Measurements from ENCODE around the gene CLMP.

The CLMP gene

DNA sequence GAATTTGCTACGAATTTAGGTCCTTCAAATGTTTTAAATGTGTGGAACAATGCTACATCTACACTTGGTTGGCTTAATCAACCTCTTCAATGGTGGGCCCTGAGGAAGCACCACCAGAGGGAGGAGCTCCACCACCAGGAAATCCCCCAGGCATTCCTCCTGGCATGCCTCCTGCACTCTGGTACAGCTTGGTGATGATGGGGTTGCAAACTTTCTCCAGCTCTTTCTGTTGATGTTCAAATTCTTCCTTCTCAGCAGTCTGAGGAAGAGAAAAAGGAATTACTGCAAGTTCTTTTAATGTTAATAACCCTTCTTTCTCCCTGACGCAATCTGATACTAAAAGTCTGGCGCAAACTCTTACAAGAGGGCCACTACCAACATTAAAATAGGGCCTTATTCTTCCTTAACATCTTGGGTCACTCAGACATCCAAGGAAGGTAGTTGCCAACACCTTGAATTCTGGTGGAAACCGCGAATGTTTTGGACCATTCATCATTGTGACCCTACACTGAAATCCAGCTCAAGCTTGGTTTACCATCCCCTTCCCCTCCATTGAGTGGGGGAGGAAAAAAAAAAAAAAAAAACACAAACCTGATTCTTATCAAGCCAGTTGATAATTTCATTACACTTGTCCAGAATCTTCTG is 137.3 kb downstream of the CLMP start:
- Histone ChIP-seq H3K9me3 (ENCODE audit: low read length) (no peaks in the 10 kb centered on the region), H3K4me1 (ENCODE audit: insufficient read depth, low read length) (peaks cover 40% of the 10 kb centered on the region), H3K4me3 (ENCODE audit: low read depth in 1 of 2, low read length in 2 of 2) (no peak overlapping the region), H3K36me3 (ENCODE audit: insufficient read depth, low read length) (peaks cover 70% of the 10 kb centered on the region), H3K27ac (ENCODE audit: low read depth, low read length) (no peak overlapping the region), H3K9ac (ENCODE audit: low read length) (no peak overlapping the region), H3K27me3 (ENCODE audit: control insufficient read depth in 1 of 2, insufficient read depth in 2 of 2, low read length in 2 of 2) (no peaks in the 10 kb centered on the region)

DNA sequence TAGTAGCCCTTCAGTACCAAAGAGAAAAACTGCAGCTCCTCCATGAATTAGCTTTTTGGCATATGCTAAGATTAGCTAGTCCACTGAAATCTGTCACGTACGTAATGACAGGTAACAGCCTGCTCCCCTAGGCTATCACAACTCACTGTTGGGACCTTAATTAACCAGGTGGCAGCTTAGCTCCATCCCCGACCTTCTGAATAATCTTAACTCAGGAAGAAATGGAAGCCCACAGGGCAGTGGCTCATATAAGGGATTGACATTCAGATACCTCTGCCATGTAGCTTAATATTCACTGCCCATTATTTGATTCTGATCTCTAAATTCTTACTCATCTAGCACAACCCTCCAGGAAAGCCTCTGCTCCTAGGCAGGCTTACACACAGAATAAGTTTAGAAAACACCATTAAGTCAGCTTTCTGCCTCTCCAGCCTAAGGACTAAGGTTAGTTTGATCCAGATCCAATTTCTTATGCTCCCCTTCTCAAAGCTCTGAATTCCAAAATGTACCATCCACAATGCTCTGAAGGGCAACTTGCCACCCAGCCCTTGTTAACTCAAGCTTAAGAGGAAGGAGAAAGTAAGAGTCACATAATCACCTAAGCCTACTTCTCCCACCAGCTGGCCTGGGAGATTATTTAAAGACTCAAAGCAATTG is 138.1 kb downstream of the CLMP start:
- Histone ChIP-seq H3K27ac (ENCODE audit: low read depth, low read length) (no peak overlapping the region), H3K36me3 (ENCODE audit: insufficient read depth, low read length) (peaks cover 70% of the 10 kb centered on the region), H3K9me3 (ENCODE audit: low read length) (no peaks in the 10 kb centered on the region), H3K9ac (ENCODE audit: low read length) (no peak overlapping the region), H3K4me3 (ENCODE audit: low read depth in 1 of 2, low read length in 2 of 2) (no peak overlapping the region), H3K4me1 (ENCODE audit: insufficient read depth, low read length) (peaks cover 40% of the 10 kb centered on the region), H3K27me3 (ENCODE audit: control insufficient read depth in 1 of 2, insufficient read depth in 2 of 2, low read length in 2 of 2) (no peaks in the 10 kb centered on the region)

DNA sequence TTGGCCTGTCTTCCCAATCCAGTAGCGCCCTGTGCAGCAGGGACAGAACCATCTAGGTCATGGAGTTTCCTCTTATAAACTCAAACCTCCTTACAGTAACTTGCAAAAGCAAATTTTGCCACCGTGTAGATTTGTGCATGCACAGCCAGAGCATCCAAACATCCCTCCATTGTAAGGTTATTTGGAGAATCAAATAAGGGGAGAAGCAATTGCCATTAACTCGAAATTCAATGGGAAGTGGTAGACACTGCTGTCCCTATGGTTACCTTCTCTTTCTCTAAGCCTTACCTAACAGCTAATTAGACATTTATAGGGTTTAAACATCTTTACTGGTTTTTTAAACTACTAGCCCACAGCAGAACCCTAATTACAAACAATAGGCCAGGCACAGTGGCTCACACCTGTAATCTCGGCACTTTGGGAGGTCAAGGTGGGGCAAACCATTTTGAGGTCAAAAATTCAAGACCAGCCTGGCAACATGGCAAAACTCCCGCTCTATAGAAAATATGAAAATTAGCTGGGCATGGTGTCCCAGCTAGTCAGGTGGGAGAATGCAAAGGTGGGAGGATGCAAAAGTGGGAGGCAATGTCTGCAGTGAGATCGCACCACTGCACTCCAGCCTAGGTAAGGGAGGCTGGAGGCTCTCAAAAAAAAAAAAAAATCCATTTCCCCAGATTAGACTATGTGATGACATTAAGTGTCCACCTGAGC is 139.7 kb downstream of the CLMP start:
- H3K9ac ChIP-seq (ENCODE audit: low read length), result no peak overlapping the region
- no peak overlapping the region for H3K4me3 ChIP-seq (ENCODE audit: low read depth in 1 of 2, low read length in 2 of 2)
- peaks cover 33% of the 10 kb centered on the region for H3K4me1 ChIP-seq (ENCODE audit: insufficient read depth, low read length)
- H3K27me3 ChIP-seq (ENCODE audit: control insufficient read depth in 1 of 2, insufficient read depth in 2 of 2, low read length in 2 of 2), result no peaks in the 10 kb centered on the region
- no peak overlapping the region for H3K27ac ChIP-seq (ENCODE audit: low read depth, low read length)
- peaks cover 63% of the 10 kb centered on the region for H3K36me3 ChIP-seq (ENCODE audit: insufficient read depth, low read length)
- no peaks in the 10 kb centered on the region for H3K9me3 ChIP-seq (ENCODE audit: low read length)

DNA sequence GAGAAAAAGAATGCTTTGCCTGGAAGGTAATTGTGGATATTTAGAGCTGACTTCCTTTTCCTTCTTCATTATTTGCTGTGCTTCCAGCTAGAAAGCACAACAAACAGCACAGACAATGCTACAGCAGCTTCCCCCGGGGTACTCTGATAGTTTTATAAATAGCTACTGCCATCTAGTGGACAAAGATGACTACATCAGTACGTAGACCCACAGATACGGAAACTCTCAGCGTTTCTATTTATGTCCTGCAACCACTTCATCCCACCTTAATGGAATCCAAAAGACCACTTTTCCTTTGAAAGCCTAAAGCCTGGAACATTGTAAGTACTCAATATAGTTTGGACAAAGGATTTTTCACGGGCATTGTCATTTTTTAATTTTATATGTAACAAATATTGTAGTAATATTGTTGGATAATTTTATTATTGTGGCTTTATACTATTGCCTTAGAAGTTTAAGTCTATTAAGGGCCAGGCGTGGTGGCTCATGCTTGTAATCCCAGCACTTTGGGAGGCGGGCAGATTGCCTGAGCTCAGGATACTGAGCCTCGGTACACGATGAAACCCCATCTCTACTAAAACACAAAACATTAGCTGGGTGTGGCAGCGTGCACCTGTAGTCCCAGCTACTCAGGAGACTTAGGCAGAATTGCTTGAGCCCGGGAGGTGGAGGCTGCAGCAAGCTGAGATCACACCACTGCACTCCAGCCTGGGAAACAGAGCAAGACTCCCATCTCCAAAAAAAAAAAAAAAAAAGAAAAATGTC is 140.6 kb downstream of the CLMP start:
- Histone ChIP-seq H3K9ac (ENCODE audit: low read length) (no peak overlapping the region), H3K4me1 (ENCODE audit: insufficient read depth, low read length) (peaks cover 24% of the 10 kb centered on the region)

DNA sequence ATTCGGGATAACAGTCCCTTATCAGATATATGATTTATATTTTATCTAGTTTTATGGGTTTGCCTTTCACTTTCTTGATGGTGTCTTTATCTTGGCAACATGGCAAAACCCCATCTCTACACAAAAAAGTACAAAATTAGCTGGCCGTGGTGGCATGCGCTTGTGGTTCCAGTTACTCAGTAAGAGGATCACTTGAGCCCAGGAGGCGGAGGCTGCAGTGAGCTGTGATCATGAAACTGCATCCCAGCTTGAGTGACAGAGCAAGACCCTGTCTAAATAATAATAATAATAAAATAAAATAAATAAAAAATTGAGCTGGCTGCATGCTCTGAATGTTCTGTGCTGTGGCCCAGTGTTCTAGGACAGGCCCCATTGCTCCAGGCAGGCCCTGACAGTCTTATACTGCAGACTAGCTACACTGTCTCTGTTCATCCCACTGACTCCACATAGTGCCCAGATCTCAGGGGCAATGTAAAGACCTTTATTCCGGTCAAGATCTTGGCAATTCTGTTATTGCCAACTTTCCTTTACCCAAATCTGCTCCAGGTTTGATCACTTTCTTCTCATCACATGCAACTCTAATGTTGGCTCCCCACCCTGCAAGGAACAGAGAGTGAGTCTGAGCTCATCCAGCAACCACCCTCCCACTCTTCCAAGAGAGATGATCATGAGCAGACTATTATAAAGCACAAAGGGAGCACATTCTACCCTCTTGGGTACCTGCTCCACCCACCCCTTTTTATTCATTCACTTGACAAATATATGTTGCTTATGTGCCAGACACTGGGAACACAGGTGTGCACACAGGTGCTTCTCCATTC is 141.9 kb downstream of the CLMP start:
- Histone ChIP-seq H3K36me3 (ENCODE audit: insufficient read depth, low read length) (peaks cover 40% of the 10 kb centered on the region), H3K9me3 (ENCODE audit: low read length) (no peaks in the 10 kb centered on the region)

More for the DNA sequence above, 140.6 kb downstream of the CLMP start:
- Histone ChIP-seq H3K27me3 (ENCODE audit: control insufficient read depth in 1 of 2, insufficient read depth in 2 of 2, low read length in 2 of 2) (no peaks in the 10 kb centered on the region), H3K36me3 (ENCODE audit: insufficient read depth, low read length) (peaks cover 54% of the 10 kb centered on the region), H3K27ac (ENCODE audit: low read depth, low read length) (no peak overlapping the region), H3K9me3 (ENCODE audit: low read length) (no peaks in the 10 kb centered on the region), H3K4me3 (ENCODE audit: low read depth in 1 of 2, low read length in 2 of 2) (no peak overlapping the region)

DNA sequence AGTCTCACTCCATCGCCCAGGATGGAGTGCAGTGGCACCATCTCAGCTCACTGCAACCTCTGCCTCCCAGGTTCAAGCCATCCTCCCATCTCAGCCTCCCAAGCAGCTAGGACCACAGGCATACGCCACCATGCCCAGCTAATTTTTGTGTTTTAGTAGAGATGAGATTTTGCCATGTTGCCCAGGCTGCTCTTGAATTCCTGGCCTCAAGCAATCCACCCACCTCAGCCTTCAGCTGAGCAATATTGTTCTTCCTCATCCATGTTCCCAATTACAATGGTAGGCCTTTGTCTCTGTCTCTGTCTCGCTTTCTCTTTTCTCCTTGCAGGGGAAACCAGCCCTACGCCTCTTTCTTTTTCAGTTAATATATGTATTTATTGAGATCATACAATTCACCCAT is 143.4 kb downstream of the CLMP start:
- no peaks in the 10 kb centered on the region for H3K9me3 ChIP-seq (ENCODE audit: low read length)

More for the DNA sequence above, 141.9 kb downstream of the CLMP start:
- H3K4me3 ChIP-seq (ENCODE audit: low read depth in 1 of 2, low read length in 2 of 2), result no peak overlapping the region
- no peak overlapping the region for H3K9ac ChIP-seq (ENCODE audit: low read length)
- no peak overlapping the region for H3K27ac ChIP-seq (ENCODE audit: low read depth, low read length)
- H3K27me3 ChIP-seq (ENCODE audit: control insufficient read depth in 1 of 2, insufficient read depth in 2 of 2, low read length in 2 of 2), result no peaks in the 10 kb centered on the region
- H3K4me1 ChIP-seq (ENCODE audit: insufficient read depth, low read length), result peaks cover 11% of the 10 kb centered on the region

DNA sequence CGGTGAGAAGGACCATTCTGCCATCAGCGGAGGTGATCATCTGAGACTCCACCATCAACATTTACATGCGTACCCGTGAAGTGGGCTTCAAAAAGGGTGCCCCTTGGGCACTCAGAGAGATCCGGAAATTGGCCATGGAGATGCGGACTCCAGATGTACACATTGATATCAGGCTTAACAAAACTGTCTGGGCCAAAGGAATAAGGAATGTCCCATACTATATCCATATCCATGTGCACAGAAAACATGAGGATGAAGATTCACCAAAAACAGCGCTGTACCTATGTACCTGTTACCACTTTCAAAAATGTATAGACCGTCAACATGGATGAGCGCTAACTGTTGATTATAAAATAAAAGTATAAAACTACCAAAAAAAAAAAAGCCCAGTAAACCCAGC is 143.9 kb downstream of the CLMP start:
- H3K9ac ChIP-seq (ENCODE audit: low read length), result no peak overlapping the region
- H3K4me3 ChIP-seq (ENCODE audit: low read depth in 1 of 2, low read length in 2 of 2), result no peak overlapping the region
- no peaks in the 10 kb centered on the region for H3K9me3 ChIP-seq (ENCODE audit: low read length)
- H3K4me1 ChIP-seq (ENCODE audit: insufficient read depth, low read length), result no peaks in the 10 kb centered on the region
- H3K27ac ChIP-seq (ENCODE audit: low read depth, low read length), result no peak overlapping the region
- H3K36me3 ChIP-seq (ENCODE audit: insufficient read depth, low read length), result peaks cover 21% of the 10 kb centered on the region
- no peaks in the 10 kb centered on the region for H3K27me3 ChIP-seq (ENCODE audit: control insufficient read depth in 1 of 2, insufficient read depth in 2 of 2, low read length in 2 of 2)

More for the DNA sequence above, 143.4 kb downstream of the CLMP start:
- no peak overlapping the region for H3K9ac ChIP-seq (ENCODE audit: low read length)
- H3K4me1 ChIP-seq (ENCODE audit: insufficient read depth, low read length), result no peaks in the 10 kb centered on the region
- H3K36me3 ChIP-seq (ENCODE audit: insufficient read depth, low read length), result peaks cover 25% of the 10 kb centered on the region
- H3K4me3 ChIP-seq (ENCODE audit: low read depth in 1 of 2, low read length in 2 of 2), result no peak overlapping the region
- no peak overlapping the region for H3K27ac ChIP-seq (ENCODE audit: low read depth, low read length)
- no peaks in the 10 kb centered on the region for H3K27me3 ChIP-seq (ENCODE audit: control insufficient read depth in 1 of 2, insufficient read depth in 2 of 2, low read length in 2 of 2)

DNA sequence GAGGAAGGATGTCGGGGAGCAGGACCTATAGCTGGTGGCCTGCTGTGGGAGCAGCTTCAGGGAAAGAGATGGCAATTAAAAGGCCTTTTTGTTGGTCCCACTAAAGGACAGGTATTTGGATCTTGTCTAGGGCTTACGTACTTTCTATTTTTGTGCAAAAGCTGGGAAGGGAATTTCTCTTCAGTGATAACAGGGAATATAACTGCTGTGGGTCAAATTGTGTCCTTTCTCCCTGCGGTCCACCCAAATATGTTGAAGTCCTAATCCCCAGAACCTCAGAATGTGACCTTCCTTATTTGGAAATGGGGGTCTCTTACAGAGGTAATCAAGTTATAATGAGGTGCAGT is 147.1 kb downstream of the CLMP start:
- H3K9me3 ChIP-seq (ENCODE audit: low read length), result no peaks in the 10 kb centered on the region
- no peaks in the 10 kb centered on the region for H3K4me1 ChIP-seq (ENCODE audit: insufficient read depth, low read length)
- no peak overlapping the region for H3K27ac ChIP-seq (ENCODE audit: low read depth, low read length)
- no peaks in the 10 kb centered on the region for H3K36me3 ChIP-seq (ENCODE audit: insufficient read depth, low read length)
- no peak overlapping the region for H3K9ac ChIP-seq (ENCODE audit: low read length)
- no peak overlapping the region for H3K4me3 ChIP-seq (ENCODE audit: low read depth in 1 of 2, low read length in 2 of 2)
- no peaks in the 10 kb centered on the region for H3K27me3 ChIP-seq (ENCODE audit: control insufficient read depth in 1 of 2, insufficient read depth in 2 of 2, low read length in 2 of 2)

DNA sequence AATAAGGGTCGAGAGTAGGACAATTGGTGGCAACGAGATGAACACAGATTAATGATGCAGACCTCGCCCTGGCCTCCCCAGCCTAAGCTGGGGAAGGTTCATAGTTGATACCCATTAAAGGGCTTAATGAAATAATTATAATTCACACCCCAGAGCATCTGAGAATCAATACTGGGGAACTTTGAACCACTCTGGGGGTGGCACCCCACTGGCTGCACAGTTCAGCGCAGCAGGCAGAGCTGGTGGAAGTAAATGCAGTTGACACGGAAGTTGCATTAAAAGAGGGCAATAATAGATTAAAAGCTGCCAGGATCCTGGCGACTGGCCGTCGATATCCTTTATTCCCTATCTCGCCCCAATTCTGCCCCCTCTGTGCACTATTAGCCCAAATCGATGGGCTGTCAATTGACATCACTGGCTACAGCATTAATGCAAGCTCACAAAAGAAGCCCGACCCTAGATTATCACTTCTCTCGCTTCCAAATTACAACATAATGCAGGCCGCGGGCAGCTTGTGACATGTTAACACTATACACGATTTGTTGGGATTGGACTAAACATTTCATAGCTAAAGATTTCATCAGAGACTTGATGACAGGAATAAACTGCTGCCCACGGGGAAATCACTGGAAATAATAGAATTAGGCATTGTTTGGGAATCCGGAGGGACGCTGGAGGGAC is 147.6 kb downstream of the CLMP start:
- no peak overlapping the region for H3K27ac ChIP-seq (ENCODE audit: low read depth, low read length)
- no peak overlapping the region for H3K4me3 ChIP-seq (ENCODE audit: low read depth in 1 of 2, low read length in 2 of 2)
- no peaks in the 10 kb centered on the region for H3K9me3 ChIP-seq (ENCODE audit: low read length)
- no peak overlapping the region for H3K9ac ChIP-seq (ENCODE audit: low read length)
- H3K4me1 ChIP-seq (ENCODE audit: insufficient read depth, low read length), result no peaks in the 10 kb centered on the region
- H3K36me3 ChIP-seq (ENCODE audit: insufficient read depth, low read length), result no peaks in the 10 kb centered on the region
- H3K27me3 ChIP-seq (ENCODE audit: control insufficient read depth in 1 of 2, insufficient read depth in 2 of 2, low read length in 2 of 2), result no peaks in the 10 kb centered on the region

DNA sequence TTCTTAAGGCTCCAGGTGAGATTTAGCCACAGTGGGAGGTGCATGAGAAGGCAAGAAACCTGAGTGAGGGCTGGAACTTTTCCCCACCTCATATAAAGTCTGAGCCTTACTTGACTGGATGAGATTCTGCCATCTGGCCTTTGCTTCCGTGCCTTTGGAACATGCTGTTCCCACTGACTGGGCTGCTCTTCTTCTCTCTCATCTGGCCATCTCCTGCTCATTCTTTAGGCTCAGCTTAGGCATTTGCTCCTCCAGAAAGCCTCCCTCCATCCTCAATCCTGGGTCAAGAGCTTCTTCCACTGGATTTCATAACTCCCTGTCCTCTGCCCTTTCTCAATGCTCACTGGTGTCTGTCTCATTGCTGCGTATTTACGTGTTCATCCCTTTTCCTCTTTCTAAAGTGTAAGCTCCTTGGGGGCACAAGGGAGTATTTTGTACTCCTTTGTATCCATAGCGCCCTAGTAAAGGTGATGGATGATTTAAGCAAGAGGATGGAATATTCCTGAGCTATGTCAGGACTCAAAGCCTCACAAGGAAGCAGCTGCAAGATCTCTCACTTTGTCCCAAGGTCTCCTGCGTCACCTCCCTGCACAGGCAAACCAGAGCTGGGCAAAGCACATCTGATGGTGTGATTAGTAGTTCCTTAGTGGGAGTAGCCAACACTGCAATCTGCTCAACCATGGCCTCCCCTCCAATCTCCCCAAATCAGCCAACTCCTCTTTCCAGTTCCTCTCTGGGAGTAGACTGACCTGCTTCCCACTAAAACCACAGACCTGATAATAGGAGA is 148.4 kb downstream of the CLMP start:
- Histone ChIP-seq H3K36me3 (ENCODE audit: insufficient read depth, low read length) (no peaks in the 10 kb centered on the region), H3K4me1 (ENCODE audit: insufficient read depth, low read length) (no peaks in the 10 kb centered on the region), H3K4me3 (ENCODE audit: low read depth in 1 of 2, low read length in 2 of 2) (no peak overlapping the region), H3K27me3 (ENCODE audit: control insufficient read depth in 1 of 2, insufficient read depth in 2 of 2, low read length in 2 of 2) (no peaks in the 10 kb centered on the region), H3K9ac (ENCODE audit: low read length) (no peak overlapping the region), H3K9me3 (ENCODE audit: low read length) (no peaks in the 10 kb centered on the region), H3K27ac (ENCODE audit: low read depth, low read length) (no peak overlapping the region)
